Naive thymus-derived CD8-positive, alpha-beta T cell (primary cell): ENCODE measurements around the gene EFCAB8. TPM values are rescaled to one million over a fixed set of nuclear protein-coding genes. Genes with fewer than 3 reads are reported as not detected.

Experiments
- ATAC-seq, 2 donors: fragments of 150-1000 bp; cut with Tn5 transposase in 1 of 2; sonication (Bioruptor Pico), chemical (Tn5 transposase) in 1 of 2; 1 replicate in 1 of 2; 2 replicates in 1 of 2; pipeline ENCODE4 v1.10.0; 2021; ENCODE audit warnings: mild to moderate bottlenecking in 2 of 2, moderate library complexity in 2 of 2
- POLR2A ChIA-PET: fragments of 350-600 bp; sonication (Branson Sonifier 250); formaldehyde crosslinking; loops from one replicate; lab custom pipeline; 2021; ENCODE audit warnings: antibody characterized with exemption; lab: Charles Lee
- DNase-seq, 10 donors: peaks; one replicate each; pipeline versions ENCODE4 v3.0.0 to v3.0.0-alpha.2; 2020 to 2022
- H3K27ac Mint-ChIP-seq, 10 donors: one replicate each; pipeline ENCODE4 v1.8.0; 2020 to 2022; ENCODE audit warnings: mild to moderate bottlenecking in 10 of 10, mixed read lengths in 10 of 10, moderate library complexity in 4 of 10, inconsistent platforms in 1 of 10
- H3K27me3 Mint-ChIP-seq, 5 donors: one replicate each; pipeline ENCODE4 v1.8.0; 2021 to 2022; ENCODE audit warnings: mixed read lengths in 5 of 5
- H3K36me3 Mint-ChIP-seq, 3 donors: one replicate each; pipeline ENCODE4 v1.8.0; 2020 to 2022; ENCODE audit warnings: mixed read lengths in 3 of 3, mild to moderate bottlenecking in 2 of 3, inconsistent platforms in 1 of 3
- H3K4me1 Mint-ChIP-seq, 4 donors: one replicate each; pipeline ENCODE4 v1.8.0; 2021 to 2022; ENCODE audit warnings: mixed read lengths in 4 of 4
- H3K4me3 Mint-ChIP-seq, 10 donors: one replicate each; pipeline ENCODE4 v1.8.0; 2020 to 2022; ENCODE audit warnings: mild to moderate bottlenecking in 10 of 10, mixed read lengths in 10 of 10, moderate library complexity in 6 of 10, inconsistent platforms in 1 of 10
- H3K9me3 Mint-ChIP-seq, 9 donors: one replicate each; pipeline ENCODE4 v1.8.0; 2020 to 2022; ENCODE audit warnings: mixed read lengths in 9 of 9, mild to moderate bottlenecking in 3 of 9, inconsistent platforms in 1 of 9, moderate library complexity in 1 of 9
- polyA plus RNA-seq, 3 donors: library from polyadenylated mRNA; unstranded; fragments of 300-500 nt; fragmentation: Illumina TruSeq; gene quantifications; one replicate each; pipeline ENCODE4 v1.2.3, GENCODE V29; 2021
- total RNA-seq, 8 experiments: library from RNA in 2 of 8; stranded (reverse) in 2 of 8; gene quantifications; one replicate each; pipeline ENCODE4 v1.2.3 and lab custom pipeline; 2021 to 2026

EFCAB8 gene
- total and polyA plus RNA-seq, 5 experiments from 2014 or later = 2.2 to 2.9 TPM; not detected in 3

- H3K27me3 Mint-ChIP-seq = no peaks in the 10 kb centered on the region
- ATAC-seq (no peak), DNase-seq (no peak)
- POLR2A ChIA-PET = interaction anchor here (1.6 kb wide), 1 partner anchor 17 kb away, joined by 4 read pairs; no protein-coding TSS in a partner anchor
- no peaks in the 10 kb centered on the region for H3K36me3 Mint-ChIP-seq
- H3K27ac Mint-ChIP-seq = peak overlapping the region in 3 of 10 donors; percentile 33 to 76 (median 67)
- peaks cover 9 to 53% (median 37%) of the 10 kb centered on the region in 4 donors for H3K4me1 Mint-ChIP-seq
- no peak overlapping the region for H3K4me3 Mint-ChIP-seq
- H3K9me3 Mint-ChIP-seq = no peaks in the 10 kb centered on the region
Measured at GRCh38 chr20:32988008-32988407, 129.3 kb downstream of the EFCAB8 start.

GRCh38 chr20:32989507-32990283 lies 131.0 kb downstream of the EFCAB8 start:
- H3K9me3 Mint-ChIP-seq = peaks cover 0 to under 1% (median 0%) of the 10 kb centered on the region in 9 donors
- no peak overlapping the region for H3K4me3 Mint-ChIP-seq
- POLR2A ChIA-PET = interaction anchor here (2.0 kb wide), 1 partner anchor 16 kb away, joined by 6 read pairs; no protein-coding TSS in a partner anchor
- no peak for ATAC-seq
- peaks cover 19 to 53% (median 44%) of the 10 kb centered on the region in 4 donors for H3K4me1 Mint-ChIP-seq
- peak overlapping the region in 4 of 10 donors; percentile 22 to 76 (median 56) for H3K27ac Mint-ChIP-seq
- DNase-seq = no peak
- H3K36me3 Mint-ChIP-seq = no peaks in the 10 kb centered on the region
- no peaks in the 10 kb centered on the region for H3K27me3 Mint-ChIP-seq

- peaks cover 0 to 6% (median 0%) of the 10 kb centered on the region in 9 donors for H3K9me3 Mint-ChIP-seq
- H3K27me3 Mint-ChIP-seq = no peaks in the 10 kb centered on the region
- DNase-seq = no peak
- H3K36me3 Mint-ChIP-seq = peaks cover 0 to 3% (median 0%) of the 10 kb centered on the region in 3 donors
- ATAC-seq = no peak
- H3K27ac Mint-ChIP-seq = peak overlapping the region in 1 of 10 donors; percentile 47
- H3K4me1 Mint-ChIP-seq = peaks cover 19 to 54% (median 44%) of the 10 kb centered on the region in 4 donors
- no peak overlapping the region for H3K4me3 Mint-ChIP-seq
- POLR2A ChIA-PET = interaction anchor here (2.0 kb wide), 1 partner anchor 17 kb away, joined by 6 read pairs; no protein-coding TSS in a partner anchor
Measured at GRCh38 chr20:32990426-32990825, 131.7 kb downstream of the EFCAB8 start.

GRCh38 chr20:32991383-32991782 lies 132.7 kb downstream of the EFCAB8 start:
- POLR2A ChIA-PET = interaction anchor here (0.9 kb wide), 1 partner anchor 18 kb away, joined by 3 read pairs; no protein-coding TSS in a partner anchor
- peak overlapping the region in 8 of 10 donors; percentile 49 to 83 (median 62) for H3K27ac Mint-ChIP-seq
- H3K4me3 Mint-ChIP-seq = peak overlapping the region in 6 of 10 donors; percentile 16 to 48 (median 43)
- H3K27me3 Mint-ChIP-seq = no peaks in the 10 kb centered on the region
- H3K36me3 Mint-ChIP-seq = peaks cover 0 to 3% (median 0%) of the 10 kb centered on the region in 3 donors
- DNase-seq (peak in 2 of 10 donors; percentile 23 to 37), ATAC-seq (peak; percentile 70 to 71)
- H3K9me3 Mint-ChIP-seq = peaks cover 0 to 10% (median 0%) of the 10 kb centered on the region in 9 donors
- peaks cover 18 to 50% (median 43%) of the 10 kb centered on the region in 4 donors for H3K4me1 Mint-ChIP-seq

GRCh38 chr20:32991792-32992641 lies 133.3 kb downstream of the EFCAB8 start:
- Mint-ChIP-seq H3K4me1 (peaks cover 17 to 55% (median 46%) of the 10 kb centered on the region in 4 donors), H3K27ac (peak overlapping the region in 8 of 10 donors; percentile 49 to 83 (median 62)), H3K9me3 (peaks cover 0 to 10% (median 0%) of the 10 kb centered on the region in 9 donors), H3K36me3 (peaks cover 0 to 3% (median 0%) of the 10 kb centered on the region in 3 donors), H3K27me3 (no peaks in the 10 kb centered on the region), H3K4me3 (peak overlapping the region in 5 of 10 donors; percentile 30 to 48 (median 44))
- no peak for DNase-seq
- no peak for ATAC-seq
- POLR2A ChIA-PET = interaction anchor here (0.7 to 0.9 kb wide), 2 partner anchors 19 to 24 kb away, joined by 3 read pairs; no protein-coding TSS in a partner anchor

GRCh38 chr20:32993496-32994050 lies 134.8 kb downstream of the EFCAB8 start:
- POLR2A ChIA-PET = interaction anchor here (0.6 to 1.0 kb wide), 2 partner anchors 20 to 21 kb away, joined by 3 to 4 read pairs; no protein-coding TSS in a partner anchor
- Mint-ChIP-seq H3K27ac (peak overlapping the region; percentile 37 to 91 (median 79)), H3K36me3 (peaks cover 0 to 3% (median 0%) of the 10 kb centered on the region in 3 donors), H3K4me1 (peaks cover 18 to 64% (median 50%) of the 10 kb centered on the region in 4 donors), H3K4me3 (peak overlapping the region in 6 of 10 donors; percentile 3 to 49 (median 18)), H3K9me3 (peaks cover 0 to 10% (median 0%) of the 10 kb centered on the region in 9 donors), H3K27me3 (no peaks in the 10 kb centered on the region)
- DNase-seq (peak in 4 of 10 donors; percentile 14 to 64 (median 44)), ATAC-seq (peak; percentile 89 to 90)

- Mint-ChIP-seq H3K4me3 (no peak overlapping the region), H3K4me1 (peaks cover 24 to 73% (median 56%) of the 10 kb centered on the region in 4 donors), H3K9me3 (peaks cover 0 to 10% (median 0%) of the 10 kb centered on the region in 9 donors), H3K27ac (no peak overlapping the region), H3K27me3 (no peaks in the 10 kb centered on the region), H3K36me3 (peaks cover 0 to 3% (median 0%) of the 10 kb centered on the region in 3 donors)
- no peak for DNase-seq
- POLR2A ChIA-PET = interaction anchor here (1.7 to 2.4 kb wide), 2 partner anchors 9 to 25 kb away, joined by 4 to 7 read pairs; no protein-coding TSS in a partner anchor
- ATAC-seq = no peak
Measured at GRCh38 chr20:32995802-32996201, 137.1 kb downstream of the EFCAB8 start.

GRCh38 chr20:32997431-32997830 lies 138.7 kb downstream of the EFCAB8 start:
- H3K27me3 Mint-ChIP-seq = no peaks in the 10 kb centered on the region
- ATAC-seq = no peak
- peaks cover 24 to 72% (median 51%) of the 10 kb centered on the region in 4 donors for H3K4me1 Mint-ChIP-seq
- DNase-seq = no peak
- H3K36me3 Mint-ChIP-seq = peaks cover 0 to 3% (median 0%) of the 10 kb centered on the region in 3 donors
- no peak overlapping the region for H3K4me3 Mint-ChIP-seq
- H3K27ac Mint-ChIP-seq = peak overlapping the region in 3 of 10 donors; percentile 3 to 37 (median 25)
- peaks cover 0 to 10% (median 0%) of the 10 kb centered on the region in 9 donors for H3K9me3 Mint-ChIP-seq
- POLR2A ChIA-PET = interaction anchor here (0.6 kb wide), 1 partner anchor 41 kb away, joined by 3 read pairs; no protein-coding TSS in a partner anchor

- Mint-ChIP-seq H3K36me3 (peaks cover 0 to 3% (median 0%) of the 10 kb centered on the region in 3 donors), H3K27me3 (no peaks in the 10 kb centered on the region), H3K4me3 (peak overlapping the region in 1 of 10 donors; percentile 29), H3K9me3 (peaks cover 0 to 9% (median 0%) of the 10 kb centered on the region in 9 donors), H3K27ac (peak overlapping the region in 5 of 10 donors; percentile 19 to 69 (median 36)), H3K4me1 (peaks cover 16 to 52% (median 35%) of the 10 kb centered on the region in 4 donors)
- no peak for DNase-seq
- POLR2A ChIA-PET = no interaction called here
- ATAC-seq = no peak
Measured at GRCh38 chr20:32999603-33000250, 141.0 kb downstream of the EFCAB8 start.

GRCh38 chr20:33000802-33001466 lies 142.2 kb downstream of the EFCAB8 start:
- POLR2A ChIA-PET = interaction anchor here (0.7 kb wide), 1 partner anchor 26 kb away, joined by 3 read pairs; no protein-coding TSS in a partner anchor
- Mint-ChIP-seq H3K27me3 (no peaks in the 10 kb centered on the region), H3K4me3 (no peak overlapping the region), H3K9me3 (peaks cover 0 to 8% (median 0%) of the 10 kb centered on the region in 9 donors), H3K27ac (peak overlapping the region in 5 of 10 donors; percentile 36 to 87 (median 47)), H3K36me3 (no peaks in the 10 kb centered on the region), H3K4me1 (peaks cover 19 to 58% (median 38%) of the 10 kb centered on the region in 4 donors)
- DNase-seq (no peak), ATAC-seq (no peak)
